T-cell (primary cell): Measurements from ENCODE around the gene OSBPL6. TPM values are rescaled to one million over a fixed set of nuclear protein-coding genes. Genes with fewer than 3 reads are reported as not detected.

Source experiments
- ATAC-seq, 4 experiments: fragments of 200-7000 bp in 3 of 4; fragments of 150-1000 bp in 1 of 4; cut with Tn5 transposase; replicated peaks in 1 of 4; 1 replicate in 3 of 4; 2 replicates in 1 of 4; pipeline ENCODE4 v1.10.0; 2021; ENCODE audit warnings: moderate library complexity in 3 of 4, mild to moderate bottlenecking in 2 of 4, moderate number of reproducible peaks in 1 of 4
- CTCF ChIA-PET, 2 donors: fragments of 300-600 bp; sonication (Branson Sonifier 250); formaldehyde crosslinking; loops; one replicate each; lab custom pipeline; 2022; ENCODE audit warnings: antibody characterized with exemption in 2 of 2; lab: Charles Lee
- POLR2A ChIA-PET, 2 donors: fragments of 300-600 bp; sonication (Branson Sonifier 250); formaldehyde crosslinking; loops; one replicate each; lab custom pipeline; 2022; ENCODE audit warnings: antibody characterized with exemption in 2 of 2; lab: Charles Lee
- DNase-seq, 35 experiments: peaks; one replicate each; pipeline versions ENCODE4 v3.0.0 to v3.0.0-alpha.2; 2013 to 2023
- H3K27ac ChIP-seq: one replicate; pipeline ENCODE4 v1.5.1; 2013; ENCODE audit warnings: low read length
- H3K27me3 ChIP-seq, 2 experiments: replicated peaks in 1 of 2; 1 replicate in 1 of 2; 2 replicates in 1 of 2; pipeline versions ENCODE4 v1.6.1 to v1.7.0; 2013; ENCODE audit warnings: low read length in 1 of 2, mixed read lengths in 1 of 2; ENCODE audit not compliant: control insufficient read depth in 2 of 2, insufficient read depth in 2 of 2; ENCODE audit errors: extremely low read depth in 1 of 2
- H3K36me3 ChIP-seq, 2 donors: 1 replicate in 1 of 2; 2 replicates in 1 of 2; pipeline versions ENCODE4 v1.6.1 to v1.7.0; 2013; ENCODE audit warnings: low read length in 1 of 2; ENCODE audit not compliant: control insufficient read depth in 2 of 2, insufficient read depth in 1 of 2; ENCODE audit errors: extremely low read depth in 1 of 2
- H3K4me1 ChIP-seq, 2 experiments: 1 replicate in 1 of 2; 2 replicates in 1 of 2; pipeline versions ENCODE4 v1.6.1 to v1.7.0; 2013; ENCODE audit warnings: low read length in 2 of 2, mixed read lengths in 1 of 2; ENCODE audit not compliant: insufficient read depth in 2 of 2, control insufficient read depth in 1 of 2; ENCODE audit errors: extremely low read depth in 1 of 2
- H3K4me3 ChIP-seq, 2 donors: 1 replicate in 1 of 2; 2 replicates in 1 of 2; pipeline versions ENCODE4 v1.5.1 to v1.7.0; 2013; ENCODE audit warnings: mild to moderate bottlenecking in 2 of 2, low read length in 1 of 2, moderate library complexity in 1 of 2; ENCODE audit not compliant: control insufficient read depth in 1 of 2; ENCODE audit errors: extremely low read depth in 1 of 2
- H3K9me3 ChIP-seq: 2 replicates; pipeline ENCODE4 v1.7.0; 2013
- H3K27ac Mint-ChIP-seq, 2 donors: one replicate each; pipeline ENCODE4 v1.8.0; 2020 to 2021; ENCODE audit warnings: mild to moderate bottlenecking in 2 of 2, mixed read lengths in 2 of 2
- H3K27me3 Mint-ChIP-seq, 2 donors: one replicate each; pipeline ENCODE4 v1.8.0; 2021 to 2022; ENCODE audit warnings: mixed read lengths in 2 of 2
- H3K36me3 Mint-ChIP-seq: one replicate; pipeline ENCODE4 v1.8.0; 2021; ENCODE audit warnings: mixed read lengths
- H3K4me1 Mint-ChIP-seq, 3 donors: one replicate each; pipeline ENCODE4 v1.8.0; 2020 to 2022; ENCODE audit warnings: mixed read lengths in 3 of 3, mild to moderate bottlenecking in 1 of 3
- H3K4me3 Mint-ChIP-seq, 3 donors: one replicate each; pipeline ENCODE4 v1.8.0; 2020 to 2022; ENCODE audit warnings: mild to moderate bottlenecking in 3 of 3, mixed read lengths in 3 of 3, moderate library complexity in 3 of 3
- H3K9me3 Mint-ChIP-seq, 3 donors: one replicate each; pipeline ENCODE4 v1.8.0; 2020 to 2022; ENCODE audit warnings: mixed read lengths in 3 of 3
- WGBS: methylation state at CpG from one replicate; pipeline ENCODE4 v1.1.5; 2013; ENCODE audit warnings: missing lambda C conversion rate; ENCODE audit not compliant: insufficient coverage; 5-methylcytosine and 5-hydroxymethylcytosine counted together
- total RNA-seq, 35 experiments: library from RNA in 6 of 35; stranded (reverse) in 6 of 35; fragments of 120-200 nt in 1 of 35; gene quantifications; one replicate each; pipeline versions ENCODE4 v1.2.1 to v1.2.4 and lab custom pipeline; 2013 to 2026

OSBPL6 gene
- total RNA-seq, 5 donors from 2014 or later (not counting 1 experiment from before 2014, with no cell fraction given), result 0.08 to 0.41 (median 0.26) TPM

GRCh38 chr2:178237488-178238153, 43.3 kb downstream of the OSBPL6 start:
- ChIA-PET CTCF (no interaction called here), POLR2A (no interaction called here)
- Histone ChIP-seq H3K36me3 (no peaks in the 10 kb centered on the region), H3K4me3 (no peak overlapping the region), H3K9me3 (no peaks in the 10 kb centered on the region), H3K27me3 (no peaks in the 10 kb centered on the region), H3K27ac (no peak overlapping the region), H3K4me1 (no peaks in the 10 kb centered on the region)
- H3K9me3 Mint-ChIP-seq, result no peaks in the 10 kb centered on the region
- no peak overlapping the region for H3K4me3 Mint-ChIP-seq
- no peak for ATAC-seq
- no peak overlapping the region for H3K27ac Mint-ChIP-seq
- DNase-seq, result no peak
- peaks cover 7 to 8% of the 10 kb centered on the region in 2 donors for H3K27me3 Mint-ChIP-seq
- no peaks in the 10 kb centered on the region for H3K4me1 Mint-ChIP-seq
- H3K36me3 Mint-ChIP-seq, result no peaks in the 10 kb centered on the region
- WGBS, result 100% methylated on average over 1 of the region's 1 CpG

GRCh38 chr2:178238154-178238521, 43.8 kb downstream of the OSBPL6 start:
- no peak for ATAC-seq
- Histone ChIP-seq H3K27ac (no peak overlapping the region), H3K4me1 (no peaks in the 10 kb centered on the region), H3K27me3 (no peaks in the 10 kb centered on the region), H3K4me3 (no peak overlapping the region), H3K36me3 (no peaks in the 10 kb centered on the region), H3K9me3 (no peaks in the 10 kb centered on the region)
- H3K9me3 Mint-ChIP-seq, result no peaks in the 10 kb centered on the region
- DNase-seq, result no peak
- H3K4me3 Mint-ChIP-seq, result no peak overlapping the region
- H3K27me3 Mint-ChIP-seq, result peaks cover 7 to 8% of the 10 kb centered on the region in 2 donors
- 100% methylated on average over 2 of the region's 4 CpGs for WGBS
- H3K36me3 Mint-ChIP-seq, result no peaks in the 10 kb centered on the region
- no peaks in the 10 kb centered on the region for H3K4me1 Mint-ChIP-seq
- ChIA-PET CTCF (no interaction called here), POLR2A (no interaction called here)
- no peak overlapping the region for H3K27ac Mint-ChIP-seq

- no peaks in the 10 kb centered on the region for H3K9me3 Mint-ChIP-seq
- H3K4me3 ChIP-seq, result no peak overlapping the region
- H3K36me3 ChIP-seq, result no peaks in the 10 kb centered on the region
- ChIA-PET CTCF (no interaction called here), POLR2A (no interaction called here)
- H3K9me3 ChIP-seq, result no peaks in the 10 kb centered on the region
- no peaks in the 10 kb centered on the region for H3K36me3 Mint-ChIP-seq
- H3K27me3 ChIP-seq, result no peaks in the 10 kb centered on the region
- no peak overlapping the region for H3K27ac Mint-ChIP-seq
- no peak overlapping the region for H3K27ac ChIP-seq
- ATAC-seq, result no peak
- DNase-seq, result no peak
- no peaks in the 10 kb centered on the region for H3K4me1 Mint-ChIP-seq
- WGBS, result no CpG with 5 or more reads among the region's 2 CpGs
- H3K27me3 Mint-ChIP-seq, result peaks cover 8 to 10% of the 10 kb centered on the region in 2 donors
- H3K4me3 Mint-ChIP-seq, result no peak overlapping the region
- no peaks in the 10 kb centered on the region for H3K4me1 ChIP-seq
Measured at GRCh38 chr2:178238750-178239149, 44.4 kb downstream of the OSBPL6 start.

DNA sequence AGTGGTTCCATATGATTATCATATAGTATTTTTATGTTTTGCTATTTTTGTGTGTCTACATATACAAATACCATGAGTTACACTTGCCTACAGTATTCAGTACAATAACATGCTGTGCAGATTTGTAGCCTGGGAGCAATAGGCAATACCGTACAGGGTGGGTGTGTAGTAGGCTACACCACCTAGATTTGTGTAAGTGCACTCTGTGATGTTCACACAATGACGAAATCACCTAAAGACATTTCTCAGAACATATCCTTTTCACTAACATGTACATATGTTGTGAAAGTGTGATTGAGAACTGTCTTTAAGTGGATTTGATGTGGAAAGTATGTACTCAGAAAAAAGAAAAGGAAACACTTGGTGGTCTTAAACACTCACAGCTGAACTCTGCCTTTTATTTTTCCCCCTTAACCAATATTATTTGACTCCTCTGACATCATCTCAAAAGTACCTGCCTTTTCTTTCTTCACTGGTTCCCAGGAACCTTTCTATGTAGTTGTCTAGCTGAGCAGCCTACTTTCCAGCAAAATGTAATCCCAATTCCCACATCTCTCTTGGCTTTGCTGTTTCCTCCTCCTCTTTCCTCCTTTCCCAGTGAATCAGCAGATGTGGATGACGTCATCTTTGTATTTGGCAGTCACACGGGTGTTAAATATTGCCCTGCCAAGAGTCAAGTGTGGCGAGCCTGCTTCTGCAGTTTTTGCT, 47.7 kb downstream of the OSBPL6 start:
- Histone ChIP-seq H3K4me1 (no peaks in the 10 kb centered on the region), H3K36me3 (no peaks in the 10 kb centered on the region), H3K9me3 (no peaks in the 10 kb centered on the region), H3K27ac (no peak overlapping the region), H3K27me3 (peaks cover 0 to 3% of the 10 kb centered on the region in 2 experiments), H3K4me3 (no peak overlapping the region)
- DNase-seq, result no peak
- H3K9me3 Mint-ChIP-seq, result no peaks in the 10 kb centered on the region
- no peak for ATAC-seq
- H3K4me3 Mint-ChIP-seq, result no peak overlapping the region
- peaks cover 17 to 27% of the 10 kb centered on the region in 2 donors for H3K27me3 Mint-ChIP-seq
- 100% methylated on average over 1 of the region's 5 CpGs for WGBS
- no peak overlapping the region for H3K27ac Mint-ChIP-seq
- CTCF ChIA-PET, result no interaction called here
- POLR2A ChIA-PET, result no interaction called here
- no peaks in the 10 kb centered on the region for H3K4me1 Mint-ChIP-seq
- no peaks in the 10 kb centered on the region for H3K36me3 Mint-ChIP-seq

- no peak overlapping the region for H3K27ac ChIP-seq
- ATAC-seq, result no peak
- CTCF ChIA-PET, result no interaction called here
- no peak overlapping the region for H3K4me3 ChIP-seq
- peaks cover 13 to 30% of the 10 kb centered on the region in 2 donors for H3K27me3 Mint-ChIP-seq
- no peaks in the 10 kb centered on the region for H3K9me3 Mint-ChIP-seq
- no peak overlapping the region for H3K4me3 Mint-ChIP-seq
- no CpG with 5 or more reads among the region's 2 CpGs for WGBS
- POLR2A ChIA-PET, result no interaction called here
- no peak for DNase-seq
- H3K36me3 Mint-ChIP-seq, result no peaks in the 10 kb centered on the region
- no peaks in the 10 kb centered on the region for H3K36me3 ChIP-seq
- no peaks in the 10 kb centered on the region for H3K4me1 ChIP-seq
- no peaks in the 10 kb centered on the region for H3K4me1 Mint-ChIP-seq
- no peak overlapping the region for H3K27ac Mint-ChIP-seq
- no peaks in the 10 kb centered on the region for H3K9me3 ChIP-seq
- peaks cover 0 to 3% of the 10 kb centered on the region in 2 experiments for H3K27me3 ChIP-seq
Measured at GRCh38 chr2:178242552-178242883, 48.2 kb downstream of the OSBPL6 start.

DNA sequence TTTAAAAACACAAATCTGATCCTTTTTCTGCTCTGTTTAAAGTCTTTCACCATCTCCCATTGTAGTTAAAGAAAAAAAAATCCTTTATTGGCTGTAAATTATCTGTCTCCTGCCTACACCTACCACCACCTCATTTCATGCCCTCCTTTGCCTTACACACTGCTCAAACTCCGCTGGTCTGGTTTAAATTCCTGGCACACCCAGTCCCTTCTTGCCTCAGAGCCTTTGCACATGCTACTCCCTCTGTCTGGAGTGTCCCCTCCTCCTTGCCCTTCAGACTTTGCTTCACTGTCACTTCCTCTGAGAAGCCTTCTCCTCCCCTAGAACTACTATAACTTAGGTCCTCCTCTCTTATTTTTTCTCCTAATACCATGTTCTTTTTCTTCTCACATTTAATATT, 49.6 kb downstream of the OSBPL6 start:
- Mint-ChIP-seq H3K4me3 (no peak overlapping the region), H3K27me3 (peaks cover 13 to 23% of the 10 kb centered on the region in 2 donors), H3K27ac (no peak overlapping the region), H3K9me3 (no peaks in the 10 kb centered on the region), H3K36me3 (no peaks in the 10 kb centered on the region), H3K4me1 (no peaks in the 10 kb centered on the region)
- no peaks in the 10 kb centered on the region for H3K4me1 ChIP-seq
- ATAC-seq, result no peak
- CTCF ChIA-PET, result interaction anchor here in 1 of 2 donors (0.5 kb wide), 1 partner anchor 39 kb away, joined by 3 read pairs; no protein-coding TSS in a partner anchor
- H3K36me3 ChIP-seq, result no peaks in the 10 kb centered on the region
- POLR2A ChIA-PET, result no interaction called here
- 88% methylated on average over 1 of the region's 1 CpG for WGBS
- H3K4me3 ChIP-seq, result no peak overlapping the region
- no peak for DNase-seq
- H3K27me3 ChIP-seq, result peaks cover 0 to 3% of the 10 kb centered on the region in 2 experiments
- no peaks in the 10 kb centered on the region for H3K9me3 ChIP-seq
- no peak overlapping the region for H3K27ac ChIP-seq
